Epithelial cell of esophagus (primary cell): ENCODE measurements around the gene ZBTB16.

ENCODE experiments used
- DNase-seq: peaks from one replicate; pipeline ENCODE4 v3.0.0; 2010; ENCODE audit warnings: low read depth
- H3K4me3 ChIP-seq: 2 replicates; pipeline ENCODE4 v1.5.1; 2011; ENCODE audit warnings: mild to moderate bottlenecking, low read length, control low read depth
- TF ChIP-seq, protein P1 (sequence below): IDR thresholded peaks from 2 replicates; pipeline ENCODE4 v1.5.1; 2011; ENCODE audit warnings: low read depth, mild to moderate bottlenecking, low read length, control low read depth, inconsistent platforms; ENCODE audit not compliant: insufficient read depth; ENCODE audit errors: missing control alignments

ZBTB16 gene

DNA sequence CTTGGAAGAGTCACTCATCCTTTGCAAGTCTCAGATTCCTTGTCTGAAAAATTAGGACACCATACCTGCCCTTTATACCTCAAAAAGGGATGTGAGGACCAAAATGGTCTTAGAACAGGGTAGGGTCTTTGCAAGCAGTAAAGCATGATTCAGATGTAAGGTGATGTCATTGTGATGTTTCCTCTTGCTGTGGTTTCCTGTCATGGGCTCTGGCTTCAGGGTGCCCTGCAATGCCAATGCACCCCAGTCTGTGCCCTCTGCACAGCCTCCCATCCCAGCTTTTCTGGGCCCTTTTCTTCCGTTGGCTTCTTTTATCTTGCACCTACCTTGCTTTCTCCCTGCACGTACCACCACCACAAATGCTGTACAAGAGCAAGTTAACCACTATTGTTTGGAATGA is 148.9 kb downstream of the ZBTB16 start:
- TF ChIP-seq, protein P1, sequence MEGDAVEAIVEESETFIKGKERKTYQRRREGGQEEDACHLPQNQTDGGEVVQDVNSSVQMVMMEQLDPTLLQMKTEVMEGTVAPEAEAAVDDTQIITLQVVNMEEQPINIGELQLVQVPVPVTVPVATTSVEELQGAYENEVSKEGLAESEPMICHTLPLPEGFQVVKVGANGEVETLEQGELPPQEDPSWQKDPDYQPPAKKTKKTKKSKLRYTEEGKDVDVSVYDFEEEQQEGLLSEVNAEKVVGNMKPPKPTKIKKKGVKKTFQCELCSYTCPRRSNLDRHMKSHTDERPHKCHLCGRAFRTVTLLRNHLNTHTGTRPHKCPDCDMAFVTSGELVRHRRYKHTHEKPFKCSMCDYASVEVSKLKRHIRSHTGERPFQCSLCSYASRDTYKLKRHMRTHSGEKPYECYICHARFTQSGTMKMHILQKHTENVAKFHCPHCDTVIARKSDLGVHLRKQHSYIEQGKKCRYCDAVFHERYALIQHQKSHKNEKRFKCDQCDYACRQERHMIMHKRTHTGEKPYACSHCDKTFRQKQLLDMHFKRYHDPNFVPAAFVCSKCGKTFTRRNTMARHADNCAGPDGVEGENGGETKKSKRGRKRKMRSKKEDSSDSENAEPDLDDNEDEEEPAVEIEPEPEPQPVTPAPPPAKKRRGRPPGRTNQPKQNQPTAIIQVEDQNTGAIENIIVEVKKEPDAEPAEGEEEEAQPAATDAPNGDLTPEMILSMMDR: no peak
- H3K4me3 ChIP-seq: no peak overlapping the region
- DNase-seq: peak; percentile 11

DNA sequence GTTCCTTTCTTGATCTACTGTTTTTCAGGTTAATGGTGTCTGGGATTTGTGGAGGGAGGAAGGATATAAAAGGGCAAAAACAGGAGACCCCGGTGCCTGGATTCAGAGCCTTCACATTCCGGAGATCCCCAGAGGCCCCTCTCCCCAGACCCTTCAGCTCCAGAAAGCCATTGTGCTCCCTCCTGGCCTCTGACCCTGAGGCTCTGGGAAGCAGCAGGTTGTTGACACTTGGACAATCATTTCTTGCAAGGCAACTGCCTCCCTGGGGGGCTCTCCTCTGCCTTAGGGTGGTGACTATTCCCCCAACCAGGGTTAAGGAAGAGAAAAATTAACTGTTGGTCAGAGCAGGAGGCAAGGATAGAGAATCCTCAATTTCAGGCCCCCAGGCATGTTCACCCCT is 149.8 kb downstream of the ZBTB16 start:
- no peak for DNase-seq
- no peak overlapping the region for H3K4me3 ChIP-seq
- TF ChIP-seq, protein P1: no peak

DNA sequence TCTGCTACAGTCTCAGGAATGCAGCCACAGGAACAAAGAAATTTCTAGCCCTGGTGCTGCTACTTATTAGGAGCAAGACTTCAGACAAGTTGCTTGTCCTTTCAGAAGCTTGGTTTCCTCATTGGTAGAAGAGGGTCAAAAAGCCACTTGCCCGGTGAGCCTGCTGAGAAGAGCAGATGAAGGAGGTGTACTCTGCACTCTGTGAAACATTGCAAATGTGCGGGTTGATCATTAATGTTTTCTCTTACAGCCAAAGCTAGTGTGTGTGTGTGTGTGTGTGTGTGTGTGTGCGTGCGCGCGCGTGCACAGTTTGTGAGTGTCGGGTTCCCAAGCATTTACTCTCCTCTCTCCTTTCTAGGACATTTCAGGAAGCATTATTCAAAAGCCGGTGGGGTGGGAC is 150.4 kb downstream of the ZBTB16 start:
- H3K4me3 ChIP-seq: no peak overlapping the region

DNA sequence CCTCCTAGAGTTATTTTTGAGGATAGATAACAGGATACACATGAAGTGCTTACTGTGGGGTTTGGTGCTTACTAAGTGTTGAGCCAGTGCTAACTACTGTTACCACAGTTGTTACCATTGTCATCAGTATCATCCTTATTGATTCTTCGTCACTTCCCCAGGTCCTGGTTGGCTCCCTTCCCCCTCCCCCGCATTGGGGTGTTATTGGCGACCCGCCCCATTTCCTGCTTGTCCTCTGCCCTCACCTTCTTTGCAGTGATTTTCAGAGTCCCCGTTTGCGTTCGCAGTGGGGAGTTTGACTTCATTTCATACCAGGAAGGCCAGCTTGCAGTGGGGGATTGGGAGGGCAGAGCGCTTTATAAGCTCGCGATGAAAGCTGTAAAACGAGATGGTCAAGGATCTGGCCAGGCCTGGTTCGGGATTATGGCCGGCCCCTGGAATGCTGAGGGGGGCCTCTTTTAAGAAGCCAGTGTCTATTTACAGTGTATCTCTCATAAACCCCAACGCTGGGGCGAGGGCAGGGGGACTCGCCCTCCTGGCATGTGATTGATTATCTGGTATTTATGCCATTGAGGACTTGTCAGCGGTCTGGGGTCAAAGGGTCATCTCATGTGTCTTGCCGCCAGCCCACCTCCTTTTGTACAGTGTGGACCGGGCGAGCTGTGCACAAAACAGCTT is 152.1 kb downstream of the ZBTB16 start:
- no peak overlapping the region for H3K4me3 ChIP-seq
- no peak for DNase-seq
- TF ChIP-seq, protein P1: no peak

More for the DNA sequence above, 150.4 kb downstream of the ZBTB16 start:
- DNase-seq: no peak
- TF ChIP-seq, protein P1: no peak

DNA sequence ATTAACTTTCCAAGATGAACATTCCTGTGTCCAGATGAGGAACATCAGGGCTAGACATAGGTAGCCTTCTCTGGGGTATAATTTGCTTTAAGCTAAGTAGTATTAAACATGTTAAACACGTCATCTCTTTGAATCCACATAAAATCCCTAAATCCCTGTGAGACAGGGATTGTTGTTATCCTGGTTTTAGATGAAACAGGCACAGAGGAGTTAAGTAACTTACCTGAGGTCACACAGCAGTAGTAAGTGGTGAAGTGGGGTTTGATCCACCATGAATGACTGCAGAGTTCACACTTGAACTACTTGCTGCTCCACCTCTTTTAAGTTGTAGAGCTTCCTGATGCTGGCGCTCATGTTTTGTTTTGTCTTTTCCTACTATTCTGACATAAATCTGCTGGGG is 154.1 kb downstream of the ZBTB16 start:
- TF ChIP-seq, protein P1: no peak

DNA sequence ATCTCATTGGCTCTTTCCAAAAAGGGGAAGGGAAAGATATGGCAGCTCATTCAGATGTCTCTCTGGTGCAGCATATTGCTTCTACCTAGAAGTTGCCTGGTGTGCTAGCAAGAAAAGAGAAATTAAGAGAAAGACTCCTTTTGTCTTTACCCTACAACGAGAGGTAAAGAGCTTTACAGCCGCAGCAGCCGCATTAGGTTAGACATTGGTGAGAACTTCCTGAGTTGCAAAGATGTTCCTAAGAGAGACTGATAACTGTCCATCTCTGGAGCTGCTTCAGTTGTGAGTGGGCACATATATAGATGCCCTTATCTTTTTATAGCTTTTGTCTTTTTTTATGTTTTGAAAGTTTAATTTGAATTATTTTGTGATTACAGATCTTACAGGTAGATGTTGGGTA is 155.9 kb downstream of the ZBTB16 start:
- H3K4me3 ChIP-seq: no peak overlapping the region
- TF ChIP-seq, protein P1: no peak
- DNase-seq: no peak

More for the DNA sequence above, 154.1 kb downstream of the ZBTB16 start:
- DNase-seq: no peak
- no peak overlapping the region for H3K4me3 ChIP-seq
